Cardiac fibroblast (primary cell): ENCODE data around the gene SERGEF.

ENCODE experiments used
- DNase-seq, 2 donors: peaks; one replicate each; pipeline versions ENCODE4 v3.0.0 to v3.0.0-alpha.2; 2010; ENCODE audit warnings: low read depth in 2 of 2
- H3K4me3 ChIP-seq, 2 donors: replicated peaks in 1 of 2; 1 replicate in 1 of 2; 2 replicates in 1 of 2; pipeline ENCODE4 v1.5.1; 2011; ENCODE audit warnings: low read depth in 2 of 2, low read length in 2 of 2, mild to moderate bottlenecking in 2 of 2, moderate library complexity in 1 of 2
- TF ChIP-seq, protein P1 (sequence below): IDR thresholded peaks from one replicate; pipeline ENCODE4 v1.5.1; 2011; ENCODE audit warnings: low read depth, mild to moderate bottlenecking, low read length, inconsistent platforms

SERGEF gene

DNA sequence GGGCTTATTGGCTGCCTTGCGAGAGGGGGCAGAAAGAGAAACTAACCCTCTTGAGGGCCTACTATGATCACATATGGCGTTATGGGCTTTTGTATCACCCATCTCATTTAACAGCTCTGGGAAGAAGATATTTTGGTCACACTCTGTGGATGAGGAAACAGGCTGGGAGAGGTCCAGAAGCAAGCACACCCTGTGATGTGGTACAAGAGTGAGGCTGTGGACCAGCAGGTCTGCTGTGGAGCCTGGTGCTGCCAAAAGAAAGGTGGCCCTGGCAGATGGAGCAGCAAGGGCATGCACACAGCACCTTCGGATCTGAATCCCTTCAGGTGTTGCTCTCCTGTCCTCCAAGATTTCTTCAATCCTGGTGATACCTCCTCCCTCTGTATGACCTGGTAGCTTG, 214.1 kb downstream of the SERGEF start:
- DNase-seq: no peak
- H3K4me3 ChIP-seq: no peak overlapping the region
- TF ChIP-seq, protein P1, sequence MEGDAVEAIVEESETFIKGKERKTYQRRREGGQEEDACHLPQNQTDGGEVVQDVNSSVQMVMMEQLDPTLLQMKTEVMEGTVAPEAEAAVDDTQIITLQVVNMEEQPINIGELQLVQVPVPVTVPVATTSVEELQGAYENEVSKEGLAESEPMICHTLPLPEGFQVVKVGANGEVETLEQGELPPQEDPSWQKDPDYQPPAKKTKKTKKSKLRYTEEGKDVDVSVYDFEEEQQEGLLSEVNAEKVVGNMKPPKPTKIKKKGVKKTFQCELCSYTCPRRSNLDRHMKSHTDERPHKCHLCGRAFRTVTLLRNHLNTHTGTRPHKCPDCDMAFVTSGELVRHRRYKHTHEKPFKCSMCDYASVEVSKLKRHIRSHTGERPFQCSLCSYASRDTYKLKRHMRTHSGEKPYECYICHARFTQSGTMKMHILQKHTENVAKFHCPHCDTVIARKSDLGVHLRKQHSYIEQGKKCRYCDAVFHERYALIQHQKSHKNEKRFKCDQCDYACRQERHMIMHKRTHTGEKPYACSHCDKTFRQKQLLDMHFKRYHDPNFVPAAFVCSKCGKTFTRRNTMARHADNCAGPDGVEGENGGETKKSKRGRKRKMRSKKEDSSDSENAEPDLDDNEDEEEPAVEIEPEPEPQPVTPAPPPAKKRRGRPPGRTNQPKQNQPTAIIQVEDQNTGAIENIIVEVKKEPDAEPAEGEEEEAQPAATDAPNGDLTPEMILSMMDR: no peak

DNA sequence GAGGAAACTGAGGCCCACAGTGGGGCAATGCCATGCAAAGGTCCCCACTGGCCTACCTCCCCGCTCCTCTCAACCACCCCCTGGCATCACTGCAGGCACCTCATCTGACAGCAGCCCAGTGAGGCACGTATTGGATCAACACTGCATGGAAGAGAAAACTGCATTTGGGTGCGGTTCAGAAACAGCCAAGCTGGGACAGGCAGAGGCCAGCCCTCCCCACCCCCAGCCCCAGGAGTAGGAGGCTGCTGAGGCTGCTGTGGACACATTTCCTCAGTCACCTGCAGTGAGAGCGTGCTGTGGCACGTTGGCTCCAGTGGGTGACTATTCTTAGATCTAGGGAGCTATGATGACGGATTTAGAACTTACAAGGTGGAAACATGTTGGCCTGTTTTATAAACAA, 214.6 kb downstream of the SERGEF start:
- DNase-seq: no peak
- no peak overlapping the region for H3K4me3 ChIP-seq
- TF ChIP-seq, protein P1: no peak

DNA sequence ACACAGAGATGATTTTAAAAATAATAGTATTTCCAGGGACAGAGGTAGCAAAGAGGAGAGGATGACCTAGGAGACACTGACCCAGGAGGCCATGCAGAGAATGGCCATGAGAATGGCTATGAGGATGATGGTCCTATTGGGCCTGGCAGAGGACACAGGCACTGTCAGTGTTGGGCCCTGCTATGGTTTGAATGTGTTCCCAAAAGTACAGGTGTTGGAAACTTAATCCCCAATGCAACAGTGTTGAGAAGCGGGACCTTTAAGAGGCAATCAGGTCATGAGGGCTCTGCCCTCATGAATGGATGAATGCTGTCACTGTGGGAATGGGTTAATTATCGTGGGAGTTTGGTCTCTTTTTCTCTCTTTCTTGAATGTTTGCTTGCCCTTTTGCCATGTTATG, 216.7 kb downstream of the SERGEF start:
- no peak for DNase-seq
- no peak overlapping the region for H3K4me3 ChIP-seq
- TF ChIP-seq, protein P1: no peak

GRCh38 chr11:17794981-17795380, 217.9 kb downstream of the SERGEF start:
- H3K4me3 ChIP-seq: no peak overlapping the region
- DNase-seq: no peak
- TF ChIP-seq, protein P1: no peak

- H3K4me3 ChIP-seq: no peak overlapping the region
- TF ChIP-seq, protein P1: no peak
- no peak for DNase-seq
Observed at GRCh38 chr11:17793642-17794170, 219.1 kb downstream of the SERGEF start.

DNA sequence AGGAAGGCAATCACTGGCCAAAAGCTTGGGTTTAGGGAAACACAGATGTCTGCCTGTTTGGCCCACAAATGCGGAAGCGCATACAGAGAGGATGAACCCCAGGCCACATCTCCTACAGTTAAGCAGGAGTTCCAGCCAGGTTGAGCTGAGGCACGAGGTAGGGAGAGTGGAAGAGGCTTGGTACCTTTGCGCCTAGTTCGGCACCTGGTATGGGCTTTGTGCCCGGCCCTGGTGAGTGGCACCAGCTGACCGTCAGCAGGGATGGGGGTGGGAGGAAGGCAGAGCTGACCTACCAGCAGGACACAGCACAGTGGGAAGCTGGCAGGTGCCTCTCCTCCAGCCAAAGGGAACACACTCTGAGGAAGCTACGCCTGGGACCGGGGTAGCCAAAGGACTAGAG, 220.7 kb downstream of the SERGEF start:
- TF ChIP-seq, protein P1: no peak
- H3K4me3 ChIP-seq: no peak overlapping the region
- no peak for DNase-seq

DNA sequence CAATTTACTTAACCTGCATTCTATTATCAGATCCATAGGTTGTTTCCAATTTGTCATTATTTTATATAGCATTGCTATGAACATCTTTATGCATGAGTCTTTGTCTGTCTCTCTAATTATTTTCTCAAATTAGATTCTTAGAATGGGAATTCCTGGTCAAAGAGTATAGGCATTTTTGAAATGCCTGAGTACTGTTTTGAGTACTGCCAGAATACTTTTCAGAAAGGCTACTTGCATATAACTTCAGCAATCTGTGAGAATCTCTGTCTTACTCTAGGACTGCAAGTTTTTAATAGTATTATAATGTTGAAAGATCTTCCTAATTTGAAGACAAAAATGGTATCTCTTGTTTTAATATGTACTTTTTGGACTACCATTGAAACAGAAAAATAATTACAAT, 221.7 kb downstream of the SERGEF start:
- no peak for DNase-seq
- H3K4me3 ChIP-seq: no peak overlapping the region
- TF ChIP-seq, protein P1: no peak
